ENCODE data around the gene ERC2. TPM values are rescaled to one million over a fixed set of nuclear protein-coding genes. Genes with fewer than 3 reads are reported as not detected.
A peak's percentile ranks its signal among the peaks of the same experiment; 100 is the strongest.

The ERC2 gene
- total and polyA plus RNA-seq, 2 donors (not counting 1 experiment from before 2014, with no cell fraction given), result 0.14 to 0.17 TPM

GRCh38 chr3:56197259-56197965, 270.9 kb downstream of the ERC2 start:
- TF ChIP-seq CTCF (conservative IDR thresholded peaks at IDR 0.05 in 1 of 2, IDR thresholded peaks at IDR 0.05 in 1 of 2; ENCODE audit: low read depth in 1 of 2, low read length in 2 of 2) (no peak), EZH2 (IDR thresholded peaks at IDR 0.05; ENCODE audit: low read length, missing control alignments) (no peak)

DNA sequence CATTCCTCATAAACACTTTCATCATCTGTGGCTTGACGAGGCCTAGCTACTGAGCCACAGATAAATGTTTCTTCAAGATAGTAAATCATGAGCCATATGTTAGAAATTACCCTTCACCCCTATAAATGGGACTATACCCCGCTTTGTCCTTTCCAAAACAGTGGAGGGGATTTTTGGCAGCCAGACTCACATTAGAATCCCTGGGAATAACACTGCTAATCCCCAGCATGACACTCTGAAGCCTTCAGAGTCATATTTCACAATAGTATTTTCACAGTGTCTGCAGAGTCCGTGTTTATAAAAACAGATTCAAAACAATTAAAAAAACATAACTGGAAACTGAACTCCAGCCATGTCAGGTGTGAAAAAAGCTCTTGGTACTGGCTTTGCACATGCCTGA, 271.6 kb downstream of the ERC2 start:
- Histone ChIP-seq H3K4me3 (replicated peaks in 1 of 4; ENCODE audit: control extremely low read depth in 1 of 4, insufficient read depth in 1 of 4, low read depth in 3 of 4, low read length in 4 of 4) (no peak overlapping the region), H3K36me3 (ENCODE audit: control insufficient read depth, insufficient read depth, low read length) (no peaks in the 10 kb centered on the region), H3K4me2 (ENCODE audit: extremely low read depth, insufficient read depth, low read length) (no peak overlapping the region), H3K9ac (ENCODE audit: insufficient read depth, low read length) (no peak overlapping the region), H3K9me3 (ENCODE audit: control insufficient read depth, insufficient read depth, low read depth, low read length) (no peaks in the 10 kb centered on the region), H2AFZ (ENCODE audit: low read length) (no peak overlapping the region), H4K20me1 (ENCODE audit: control insufficient read depth, extremely low read depth, insufficient read depth, low read length) (no peaks in the 10 kb centered on the region), H3K79me2 (ENCODE audit: control insufficient read depth, insufficient read depth, low read length) (no peaks in the 10 kb centered on the region), H3K27me3 (ENCODE audit: control insufficient read depth, insufficient read depth, low read length) (no peaks in the 10 kb centered on the region), H3K4me1 (ENCODE audit: control insufficient read depth, extremely low read depth, insufficient read depth, low read length) (no peaks in the 10 kb centered on the region), H3K27ac (ENCODE audit: insufficient read depth, low read length) (no peak overlapping the region)
- TF ChIP-seq EZH2 (IDR thresholded peaks at IDR 0.05; ENCODE audit: low read length, missing control alignments), result no peak
- TF ChIP-seq CTCF (conservative IDR thresholded peaks at IDR 0.05 in 1 of 2, IDR thresholded peaks at IDR 0.05 in 1 of 2; ENCODE audit: low read depth in 1 of 2, low read length in 2 of 2), result no peak
- no peak for DNase-seq (ENCODE audit: low read depth in 2 of 2)

More at GRCh38 chr3:56197259-56197965, 270.9 kb downstream of the ERC2 start:
- no peaks in the 10 kb centered on the region for H3K36me3 ChIP-seq (ENCODE audit: control insufficient read depth, insufficient read depth, low read length)
- no peaks in the 10 kb centered on the region for H4K20me1 ChIP-seq (ENCODE audit: control insufficient read depth, extremely low read depth, insufficient read depth, low read length)
- no peaks in the 10 kb centered on the region for H3K27me3 ChIP-seq (ENCODE audit: control insufficient read depth, insufficient read depth, low read length)
- peak in 1 of 2 donors; percentile 4 for DNase-seq (ENCODE audit: low read depth in 2 of 2)
- H3K9ac ChIP-seq (ENCODE audit: insufficient read depth, low read length), result no peak overlapping the region
- H2AFZ ChIP-seq (ENCODE audit: low read length), result no peak overlapping the region
- H3K27ac ChIP-seq (ENCODE audit: insufficient read depth, low read length), result no peak overlapping the region
- H3K4me1 ChIP-seq (ENCODE audit: control insufficient read depth, extremely low read depth, insufficient read depth, low read length), result no peaks in the 10 kb centered on the region
- H3K4me3 ChIP-seq (replicated peaks in 1 of 4; ENCODE audit: control extremely low read depth in 1 of 4, insufficient read depth in 1 of 4, low read depth in 3 of 4, low read length in 4 of 4), result no peak overlapping the region
- no peaks in the 10 kb centered on the region for H3K79me2 ChIP-seq (ENCODE audit: control insufficient read depth, insufficient read depth, low read length)
- no peak overlapping the region for H3K4me2 ChIP-seq (ENCODE audit: extremely low read depth, insufficient read depth, low read length)
- no peaks in the 10 kb centered on the region for H3K9me3 ChIP-seq (ENCODE audit: control insufficient read depth, insufficient read depth, low read depth, low read length)

- TF ChIP-seq EZH2 (IDR thresholded peaks at IDR 0.05; ENCODE audit: low read length, missing control alignments) (no peak), CTCF (conservative IDR thresholded peaks at IDR 0.05 in 1 of 2, IDR thresholded peaks at IDR 0.05 in 1 of 2; ENCODE audit: low read depth in 1 of 2, low read length in 2 of 2) (no peak)
- no peaks in the 10 kb centered on the region for H3K79me2 ChIP-seq (ENCODE audit: control insufficient read depth, insufficient read depth, low read length)
- no peak overlapping the region for H3K4me2 ChIP-seq (ENCODE audit: extremely low read depth, insufficient read depth, low read length)
- no peaks in the 10 kb centered on the region for H3K27me3 ChIP-seq (ENCODE audit: control insufficient read depth, insufficient read depth, low read length)
- H3K9ac ChIP-seq (ENCODE audit: insufficient read depth, low read length), result no peak overlapping the region
- no peaks in the 10 kb centered on the region for H3K36me3 ChIP-seq (ENCODE audit: control insufficient read depth, insufficient read depth, low read length)
- no peaks in the 10 kb centered on the region for H3K4me1 ChIP-seq (ENCODE audit: control insufficient read depth, extremely low read depth, insufficient read depth, low read length)
- H3K4me3 ChIP-seq (replicated peaks in 1 of 4; ENCODE audit: control extremely low read depth in 1 of 4, insufficient read depth in 1 of 4, low read depth in 3 of 4, low read length in 4 of 4), result no peak overlapping the region
- no peaks in the 10 kb centered on the region for H3K9me3 ChIP-seq (ENCODE audit: control insufficient read depth, insufficient read depth, low read depth, low read length)
- DNase-seq (ENCODE audit: low read depth in 2 of 2), result no peak
- no peak overlapping the region for H2AFZ ChIP-seq (ENCODE audit: low read length)
- no peaks in the 10 kb centered on the region for H4K20me1 ChIP-seq (ENCODE audit: control insufficient read depth, extremely low read depth, insufficient read depth, low read length)
- no peak overlapping the region for H3K27ac ChIP-seq (ENCODE audit: insufficient read depth, low read length)
These were observed 274.7 kb downstream of the ERC2 start for GRCh38 chr3:56193519-56193918.

Data from fibroblast of lung (primary cell).